DMS53 treated with DMSO at 0.1 percent for 48 hours (cell line): Measurements from ENCODE around the gene RPL29.
A peak's percentile ranks its signal among the peaks of the same experiment; 100 is the strongest.
"Not testable (repeated sequence)": the region's sequence is repeated elsewhere in the genome, so short reads cannot be mapped to it uniquely, and the experiment has no call there.

ENCODE experiments used
- DNase-seq: peaks from one replicate; lab custom pipeline; 2025; ENCODE audit not compliant: unreplicated experiment; lab: John Stamatoyannopoulos, UW

The RPL29 gene

DNA sequence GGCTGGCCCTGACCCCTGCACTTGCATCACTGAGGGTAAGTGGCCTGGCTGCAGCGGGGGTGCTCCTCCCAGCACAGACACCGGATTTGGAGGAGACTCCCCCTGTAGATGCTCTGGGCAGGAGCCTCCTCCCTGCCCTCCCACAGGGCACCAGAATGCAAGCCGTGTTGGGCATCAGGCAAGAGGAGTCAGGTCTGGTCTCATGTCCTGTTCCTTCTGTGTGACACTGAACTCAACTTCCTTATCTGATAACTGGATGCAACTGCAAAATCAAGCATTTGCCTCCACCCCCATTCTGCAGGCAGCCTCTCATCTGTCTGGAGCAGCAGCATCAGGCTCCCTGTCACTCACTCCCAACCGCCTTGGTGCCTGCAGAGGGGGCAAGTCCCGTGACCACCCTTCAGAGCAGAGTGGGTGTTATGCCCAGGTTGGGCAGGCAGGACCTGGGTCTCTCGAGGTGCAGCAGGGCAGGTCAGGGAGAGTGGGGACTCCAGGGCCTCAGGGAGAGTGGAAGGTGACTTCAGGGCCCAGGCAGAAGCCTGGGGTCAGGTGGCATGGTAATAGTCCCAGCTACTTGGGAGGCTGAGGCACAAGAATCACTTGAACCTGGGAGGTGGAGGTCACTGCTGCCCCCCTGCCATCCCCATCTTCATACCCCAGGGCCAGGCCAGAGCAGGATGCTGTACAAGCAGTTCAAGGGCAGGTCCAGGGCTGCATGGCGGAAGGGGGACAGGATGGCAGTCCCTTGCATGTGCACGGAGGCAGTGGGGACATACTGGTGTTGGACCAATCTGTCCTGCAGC is 10.5 kb upstream of the RPL29 start:
- no peak for DNase-seq

DNA sequence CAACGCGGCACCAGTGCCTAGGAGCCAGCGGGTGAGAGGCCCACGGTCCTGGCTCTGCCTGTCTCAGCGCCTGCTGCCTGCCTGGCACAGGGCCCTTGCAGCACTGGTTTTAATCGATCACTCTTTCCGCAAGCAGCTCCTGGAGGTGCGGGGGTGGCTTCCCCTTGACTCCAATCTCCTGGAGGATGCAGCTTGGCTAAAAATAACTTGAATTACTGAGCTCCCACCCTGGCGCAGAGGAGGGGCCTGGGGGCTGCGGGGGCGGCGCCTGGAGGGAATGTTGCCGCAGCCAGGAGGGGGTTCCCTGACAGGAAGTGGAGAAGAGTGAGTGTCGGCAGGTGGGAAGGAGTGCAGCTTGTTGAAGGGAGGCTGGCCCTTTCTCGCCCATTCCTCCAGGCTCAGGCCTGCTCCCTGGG is 9.9 kb upstream of the RPL29 start:
- no peak for DNase-seq

DNA sequence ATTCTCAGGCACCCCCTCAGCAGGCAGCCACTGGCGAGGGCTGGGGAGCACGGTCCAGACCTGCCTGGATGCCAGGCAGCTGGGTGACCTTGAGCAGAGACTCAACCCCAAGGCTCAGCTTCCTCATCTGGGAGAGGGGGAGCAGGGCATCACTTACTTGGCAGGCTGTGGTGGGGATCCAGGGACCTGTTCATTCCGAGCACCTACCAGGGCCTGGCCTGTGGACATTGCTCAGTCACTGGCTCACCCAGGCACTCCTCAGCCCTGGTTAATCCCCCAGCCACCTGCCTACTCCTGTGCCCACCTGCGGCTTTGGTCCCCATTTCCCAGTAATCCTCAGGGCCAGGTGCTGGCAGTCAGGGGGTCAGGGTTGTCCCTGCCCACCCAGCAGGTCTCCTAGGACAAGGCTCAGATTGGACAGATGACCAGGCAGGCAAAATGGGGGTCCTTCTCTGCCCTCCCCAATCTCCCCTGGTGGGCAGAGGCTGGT is 9.3 kb upstream of the RPL29 start:
- no peak for DNase-seq

DNA sequence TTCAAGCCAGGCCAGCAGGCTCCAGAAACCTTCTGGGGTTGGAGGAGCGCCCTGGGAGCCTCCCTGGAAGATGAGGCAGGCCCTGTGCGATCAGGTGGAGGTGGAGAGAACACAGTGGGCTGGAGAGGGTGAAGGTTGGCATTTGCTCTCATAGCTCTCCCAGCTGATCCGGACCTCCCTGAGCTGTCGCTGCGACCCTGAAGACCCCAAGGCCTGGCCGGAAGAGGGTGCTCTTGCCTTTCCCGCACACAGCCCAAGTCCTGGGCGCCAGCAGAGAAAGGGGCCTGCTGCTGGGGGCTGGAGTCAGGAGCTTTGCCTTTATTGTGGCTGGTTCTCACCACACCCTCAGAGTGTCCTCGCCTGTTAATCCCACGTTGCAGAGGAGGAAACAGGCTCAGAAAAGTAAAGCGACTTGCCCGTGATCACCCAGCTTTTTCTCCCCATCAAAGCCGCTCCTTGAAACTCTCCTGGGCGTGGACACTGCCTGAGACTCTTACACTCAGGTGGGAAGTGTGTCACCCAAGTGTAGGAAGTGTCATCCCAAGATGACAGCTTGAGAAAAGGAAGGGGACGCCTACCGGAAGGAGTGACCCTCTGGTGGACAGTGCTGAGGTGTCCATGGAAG is 8.6 kb upstream of the RPL29 start:
- no peak for DNase-seq

DNA sequence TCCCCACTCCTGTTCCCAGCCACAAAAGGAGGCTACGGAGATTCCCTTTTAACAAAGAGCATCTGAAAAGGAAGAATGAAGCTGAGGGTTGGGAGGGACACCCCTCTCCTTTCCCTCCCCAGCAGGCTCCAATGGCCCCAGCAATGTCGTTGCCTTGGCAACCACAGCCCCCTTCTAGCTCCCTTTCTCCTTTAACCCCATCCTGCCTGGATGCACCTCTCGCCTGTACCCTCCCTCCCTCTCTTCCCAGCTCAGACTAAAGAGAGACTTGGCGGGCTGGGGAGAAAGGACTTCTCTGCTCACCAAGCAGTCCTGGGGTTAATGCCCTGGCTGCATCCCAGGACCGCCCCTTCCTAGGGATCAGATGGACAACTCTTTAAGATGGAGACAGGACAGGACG is 7.1 kb upstream of the RPL29 start:
- no peak for DNase-seq

DNA sequence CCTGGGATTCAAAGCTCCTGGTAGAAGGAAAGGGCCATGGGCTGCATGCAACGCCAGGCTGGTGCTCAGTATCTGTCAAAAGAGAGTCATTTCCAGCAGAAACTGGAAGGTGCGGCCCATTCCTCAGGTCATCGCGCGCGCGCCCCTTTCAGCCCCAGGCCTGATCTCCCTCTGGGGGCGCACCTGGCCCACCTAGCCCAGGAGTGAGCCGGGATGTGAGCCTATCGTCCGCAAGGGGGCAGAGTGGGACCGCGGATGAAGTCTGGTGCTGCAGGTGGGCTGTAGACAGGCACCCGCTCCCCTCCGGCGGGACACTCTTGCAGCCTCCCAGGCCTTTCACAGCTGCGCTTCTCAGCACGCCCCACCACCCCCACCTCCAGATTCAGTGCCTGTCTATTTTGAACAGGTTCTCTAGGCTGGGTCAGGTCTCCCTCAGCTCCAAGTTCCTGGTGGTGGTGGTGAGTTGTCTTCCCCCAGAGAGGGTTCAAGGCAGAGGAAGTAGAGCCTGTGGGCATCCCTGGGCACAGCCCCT is 5.8 kb upstream of the RPL29 start:
- DNase-seq = no peak

DNA sequence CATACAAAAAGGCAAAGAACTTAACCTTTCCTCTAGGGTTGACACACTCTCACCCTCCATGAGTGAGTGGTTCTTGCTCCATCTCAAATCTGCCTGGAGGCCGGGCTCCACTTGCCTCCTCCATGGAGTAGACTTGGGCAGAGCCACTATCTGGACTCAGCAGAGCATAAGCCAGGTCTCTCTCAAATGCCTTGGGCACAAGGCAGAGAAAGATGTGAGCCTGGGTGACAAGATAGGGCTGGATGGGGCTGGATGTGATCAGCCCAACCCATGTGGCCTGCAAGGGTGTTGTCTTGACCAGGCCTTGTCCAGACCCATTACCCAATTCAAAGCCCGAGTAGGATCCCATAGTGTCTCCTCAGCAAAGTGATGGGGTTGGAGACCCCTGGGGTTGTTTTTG is 4.2 kb upstream of the RPL29 start:
- no peak for DNase-seq

DNA sequence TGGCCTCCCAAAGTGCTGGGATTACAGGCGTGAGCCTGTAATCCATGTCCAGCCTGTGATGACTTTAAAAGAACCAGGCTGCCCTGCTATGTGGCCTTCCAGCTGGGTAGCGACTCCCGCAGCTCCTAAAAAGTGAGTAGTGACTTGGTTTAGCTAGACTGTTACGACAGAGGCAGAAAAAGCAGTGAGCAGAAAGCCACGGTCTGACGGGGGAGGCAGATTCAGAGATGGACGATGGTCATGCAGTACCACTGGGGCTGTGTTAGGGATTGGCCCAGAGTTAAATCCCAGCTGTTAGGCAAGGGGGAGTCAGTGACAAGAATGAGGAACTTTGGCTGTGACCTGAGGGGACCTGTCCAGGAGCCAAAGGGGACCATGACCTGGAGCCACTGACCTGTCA is 3.1 kb upstream of the RPL29 start:
- DNase-seq = no peak

DNA sequence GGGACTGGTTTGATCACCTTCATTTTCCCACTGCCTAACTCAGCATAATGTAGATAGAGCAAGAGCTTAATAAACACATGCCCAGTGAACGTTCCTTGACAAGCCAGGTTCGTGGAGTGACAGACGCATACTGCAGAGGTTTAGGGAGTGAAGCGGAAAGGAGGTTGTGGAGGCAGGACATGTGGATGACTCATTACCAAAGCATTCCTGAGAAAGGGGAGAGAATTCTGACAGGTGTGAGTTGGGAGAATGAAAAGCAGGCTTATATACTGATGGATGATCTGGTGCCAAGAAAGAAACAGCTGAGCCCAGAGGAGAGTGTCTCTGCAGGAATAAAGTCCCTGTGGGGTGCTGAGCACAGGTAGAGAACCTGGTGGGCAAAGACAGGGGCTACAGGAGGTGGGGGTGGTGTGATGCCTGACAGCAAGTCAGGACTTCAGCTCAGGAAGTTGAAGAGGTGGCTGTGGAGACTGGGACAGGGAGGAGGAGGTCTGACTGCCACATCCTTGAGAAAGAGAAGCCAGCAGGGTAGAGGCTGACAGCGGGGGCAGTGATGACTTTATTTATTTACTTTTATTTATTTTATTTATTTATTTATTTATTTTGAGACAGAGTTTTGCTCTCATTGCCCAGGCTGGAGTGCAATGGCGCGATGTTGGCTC is 2.4 kb upstream of the RPL29 start:
- peak; percentile 10 for DNase-seq

DNA sequence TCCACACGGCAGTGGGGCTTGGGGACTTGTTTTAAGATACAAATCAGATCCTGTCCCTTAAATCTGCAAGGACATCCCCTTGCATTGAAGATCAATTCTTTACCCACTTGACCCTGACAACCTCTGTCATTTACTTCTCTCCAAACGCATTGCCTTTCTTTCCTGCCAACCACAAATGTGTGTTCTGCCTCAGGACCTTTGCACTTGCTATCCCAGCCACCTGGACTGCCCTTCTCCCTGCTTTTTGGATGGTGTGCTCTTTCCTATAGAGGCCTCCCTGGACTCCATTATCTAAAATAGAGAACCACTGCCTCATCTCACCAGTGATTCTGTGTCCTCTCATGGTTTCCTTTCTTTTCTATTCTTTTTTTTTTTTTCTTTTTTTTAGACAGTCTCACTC is 1.5 kb upstream of the RPL29 start:
- no peak for DNase-seq

DNA sequence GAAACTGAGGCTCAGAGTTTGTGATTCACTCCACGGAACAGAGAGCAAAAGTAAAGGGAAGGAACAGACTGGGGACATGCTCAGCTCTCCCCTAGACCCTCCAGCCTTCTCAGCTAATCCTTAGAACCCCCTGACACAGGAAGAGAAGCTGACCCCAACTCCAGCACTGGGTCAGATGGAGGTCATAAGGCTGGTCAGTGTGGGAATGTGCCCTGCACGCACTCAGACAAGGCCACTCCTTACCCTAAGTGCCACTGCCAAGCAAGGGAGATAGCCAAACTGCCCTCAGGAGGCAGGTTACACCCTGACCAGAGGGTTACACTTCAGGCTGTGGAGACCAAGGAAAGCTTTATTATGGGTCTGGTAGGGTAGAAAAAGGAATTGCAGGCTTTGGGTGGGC is 1.2 kb downstream of the RPL29 start:
- DNase-seq = no peak

DNA sequence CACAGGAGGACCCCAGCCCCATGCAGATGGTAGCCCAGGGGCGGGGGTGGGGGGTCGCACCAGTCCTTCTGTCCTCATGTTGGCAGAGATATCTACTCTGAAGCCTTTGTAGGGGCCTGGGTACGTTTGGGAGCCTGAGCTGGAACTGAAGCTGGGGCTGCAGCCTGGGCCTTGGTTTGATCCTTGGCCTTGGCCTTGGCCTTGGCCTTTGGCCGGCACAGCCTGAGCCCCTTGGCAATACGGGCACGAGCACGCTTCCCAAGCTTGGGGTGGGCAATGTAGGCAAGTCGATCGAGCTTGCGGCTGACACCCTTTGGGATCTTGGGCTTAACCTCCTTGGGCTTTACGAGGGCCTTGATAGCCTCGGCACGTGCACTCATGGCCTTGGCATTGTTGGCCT is 2.0 kb downstream of the RPL29 start:
- not testable (repeated sequence) for DNase-seq

DNA sequence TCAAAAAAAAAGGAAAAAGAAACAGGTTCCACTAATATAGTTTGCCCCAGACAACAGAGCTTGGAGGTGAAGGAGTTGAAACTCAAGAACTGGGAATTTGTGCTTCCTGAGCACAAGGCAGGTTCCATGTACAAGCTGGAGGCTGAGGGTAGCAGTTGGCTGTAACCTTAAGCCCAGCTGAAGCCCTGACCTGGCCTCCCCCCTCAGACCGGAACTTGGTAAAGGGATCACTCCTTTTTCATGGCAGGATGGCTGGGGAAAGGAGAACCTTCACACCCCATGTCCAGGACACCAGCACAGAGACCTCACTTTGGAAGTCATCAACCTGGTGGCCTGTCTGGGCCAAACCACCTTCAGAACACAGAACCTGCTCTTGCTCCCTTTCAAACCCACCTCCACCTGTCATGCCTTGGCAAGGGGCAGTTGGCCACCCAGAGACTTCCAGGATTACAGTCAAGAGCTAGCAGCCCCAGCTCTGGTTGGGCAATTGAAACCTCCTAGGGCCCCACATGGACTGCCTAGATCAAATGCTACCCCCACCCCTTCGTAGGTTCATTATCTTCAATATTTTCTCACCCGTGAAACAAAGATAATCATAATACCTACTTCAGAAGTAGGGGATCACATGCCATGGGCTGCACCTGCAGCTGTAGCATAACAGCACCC is 3.5 kb downstream of the RPL29 start:
- no peak for DNase-seq

DNA sequence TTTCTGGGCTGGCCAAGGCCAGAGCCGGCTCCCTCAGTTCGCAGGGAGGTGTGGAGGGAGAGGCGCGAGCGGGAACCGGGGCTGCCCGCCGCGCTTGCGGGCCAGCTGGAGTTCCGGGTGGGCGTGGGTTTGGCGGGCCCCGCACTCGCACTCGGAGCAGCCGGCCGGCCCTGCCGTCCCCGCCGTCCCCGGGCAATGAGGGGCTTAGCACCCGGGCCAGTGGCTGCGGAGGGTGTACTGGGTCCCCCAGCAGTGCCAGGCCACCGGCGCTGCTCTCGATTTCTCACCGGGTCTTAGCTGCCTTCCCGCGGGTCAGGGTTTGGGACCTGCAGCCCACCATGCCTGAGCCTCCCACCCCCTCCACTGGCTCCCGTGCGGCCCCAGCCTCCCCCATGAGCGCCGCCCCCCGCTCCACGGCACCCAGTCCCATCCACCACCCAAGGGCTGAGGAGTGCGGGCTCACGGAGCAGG is 5.2 kb downstream of the RPL29 start:
- not testable (repeated sequence) for DNase-seq

DNA sequence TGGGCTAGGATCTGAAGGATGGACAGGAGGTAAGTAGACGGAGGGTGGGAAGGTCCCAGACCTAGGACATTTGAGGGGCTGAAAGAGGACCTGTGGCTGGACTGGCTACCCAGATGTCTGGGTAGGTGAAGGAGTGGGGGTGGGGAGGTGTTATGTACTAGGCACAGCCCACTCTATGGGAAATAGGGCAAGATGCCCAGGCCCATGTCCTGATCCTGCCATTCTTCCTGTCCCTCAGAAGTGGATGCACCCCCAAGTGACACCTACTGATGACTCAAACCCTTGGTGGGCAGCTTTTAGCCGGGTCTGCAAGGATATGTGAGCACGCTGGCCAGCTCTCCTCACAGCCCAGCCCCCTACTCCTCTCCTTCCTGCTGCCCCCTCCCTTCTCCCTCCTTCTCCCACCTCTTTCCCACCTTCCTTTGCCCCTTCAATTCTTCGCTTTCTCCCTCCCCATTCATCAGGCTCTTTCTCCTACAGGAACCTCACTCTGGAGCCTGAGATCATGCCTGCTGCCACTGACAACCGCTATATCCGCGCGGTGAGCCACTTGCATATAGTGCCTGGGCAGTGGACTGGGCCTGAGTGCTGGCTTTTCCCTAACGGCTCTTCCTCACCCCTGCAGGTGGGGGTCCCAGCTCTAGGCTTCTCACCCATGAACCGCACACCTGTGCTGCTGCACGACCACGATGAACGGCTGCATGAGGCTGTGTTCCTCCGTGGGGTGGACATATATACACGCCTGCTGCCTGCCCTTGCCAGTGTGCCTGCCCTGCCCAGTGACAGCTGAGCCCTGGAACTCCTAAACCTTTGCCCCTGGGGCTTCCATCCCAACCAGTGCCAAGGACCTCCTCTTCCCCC is 7.2 kb downstream of the RPL29 start:
- no peak for DNase-seq

DNA sequence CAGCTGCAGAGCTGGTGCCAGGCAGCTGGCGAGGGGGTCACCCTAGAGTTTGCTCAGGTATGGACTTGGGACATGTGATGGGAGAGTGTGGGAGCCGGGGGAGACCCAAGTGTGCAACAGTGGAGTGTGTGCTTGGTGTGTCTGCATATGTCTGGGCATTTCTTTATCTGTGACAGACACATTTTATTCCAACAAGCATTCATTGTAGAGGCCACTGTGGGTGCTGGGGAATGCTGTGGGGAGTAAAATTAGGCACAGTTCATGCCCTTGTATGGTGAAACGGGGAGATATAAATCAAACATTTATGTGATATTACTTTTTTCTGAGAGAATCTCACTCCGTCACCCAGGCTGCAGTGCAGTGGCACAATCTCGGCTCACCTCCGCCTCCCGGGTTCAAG is 8.1 kb downstream of the RPL29 start:
- no peak for DNase-seq

DNA sequence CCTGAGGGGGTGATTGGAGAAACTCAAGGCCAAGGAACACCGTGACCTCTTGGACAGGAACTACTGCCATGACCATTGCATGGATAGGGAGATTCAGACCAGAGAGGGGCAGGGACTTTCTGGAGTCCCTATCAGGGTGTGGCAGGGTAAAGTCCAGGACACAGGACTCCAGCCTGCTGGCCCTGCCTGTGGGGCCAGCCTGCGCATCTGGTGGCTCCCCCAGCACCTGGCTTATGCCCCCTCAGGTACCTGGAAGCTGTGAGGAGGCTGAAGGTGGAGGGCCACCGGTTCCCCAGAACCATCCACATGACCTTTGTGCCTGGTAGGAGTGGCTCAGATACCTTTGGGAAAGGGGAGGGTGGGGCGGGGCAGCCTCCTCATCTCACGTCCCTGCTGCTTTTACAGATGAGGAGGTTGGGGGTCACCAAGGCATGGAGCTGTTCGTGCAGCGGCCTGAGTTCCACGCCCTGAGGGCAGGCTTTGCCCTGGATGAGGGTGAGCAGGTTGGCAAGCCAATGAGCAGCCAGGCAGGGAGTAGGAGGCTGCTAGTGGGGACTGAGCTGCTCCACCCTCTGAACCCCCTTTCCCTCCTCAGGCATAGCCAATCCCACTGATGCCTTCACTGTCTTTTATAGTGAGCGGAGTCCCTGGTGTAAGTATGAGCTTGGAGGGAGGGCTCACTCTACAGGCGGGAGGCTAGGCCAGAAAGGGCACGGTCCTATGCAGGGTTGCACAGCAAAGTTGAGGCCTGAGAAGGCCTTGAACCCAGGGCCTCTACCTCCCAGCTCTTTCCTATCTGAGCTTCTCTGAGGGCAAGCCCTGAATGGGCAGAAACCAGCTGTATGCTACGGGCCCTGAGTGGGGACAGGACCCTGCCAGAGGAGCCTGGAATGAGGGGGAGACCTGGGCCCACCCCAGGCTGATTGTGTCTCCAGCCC is 9.4 kb downstream of the RPL29 start:
- no peak for DNase-seq

DNA sequence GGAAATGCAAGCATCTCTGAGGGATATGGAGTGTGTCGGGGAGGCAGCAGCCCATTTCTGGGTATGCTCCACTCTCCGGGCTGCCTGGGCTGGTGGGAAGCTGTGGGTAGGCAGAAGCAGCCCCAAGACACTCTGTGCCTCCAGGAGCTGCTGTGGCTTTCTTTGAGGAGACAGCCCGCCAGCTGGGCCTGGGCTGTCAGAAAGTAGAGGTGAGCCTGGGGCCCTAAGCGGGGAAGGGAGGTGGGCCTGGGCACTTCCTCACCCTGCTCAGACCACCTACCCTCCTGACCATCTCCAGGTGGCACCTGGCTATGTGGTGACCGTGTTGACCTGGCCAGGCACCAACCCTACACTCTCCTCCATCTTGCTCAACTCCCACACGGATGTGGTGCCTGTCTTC is 10.6 kb downstream of the RPL29 start:
- no peak for DNase-seq

DNA sequence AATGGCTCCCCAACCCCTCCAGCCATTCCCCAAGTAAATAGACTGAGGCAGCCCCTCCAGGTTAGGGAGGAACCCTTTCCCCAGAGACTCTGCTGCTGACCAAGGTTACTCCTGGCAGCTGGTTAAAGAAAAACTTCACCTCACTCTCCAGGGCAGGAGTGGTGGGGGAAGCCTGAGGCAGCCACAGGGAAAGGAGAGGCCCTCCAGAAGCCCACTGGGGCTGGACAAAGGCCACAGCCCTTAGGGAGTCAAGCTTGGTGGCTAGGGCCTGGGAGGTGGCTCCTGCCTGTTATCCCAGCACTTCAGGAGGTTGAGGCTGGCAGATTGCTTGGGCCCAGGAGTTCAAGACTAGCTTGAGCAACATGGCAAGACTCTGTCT is 11.4 kb downstream of the RPL29 start:
- DNase-seq = no peak
